NT2/D1 (cell line): ENCODE results near the gene RNF113A.
"Not testable (repeated sequence)": the region's sequence is repeated elsewhere in the genome, so short reads cannot be mapped to it uniquely, and the experiment has no call there.

ENCODE experiments used
- SUZ12 ChIP-seq: IDR thresholded peaks from 2 replicates; pipeline ENCODE4 v1.6.1; 2011; ENCODE audit not compliant: insufficient read length, insufficient read depth; ENCODE audit errors: extremely low read depth
- YY1 ChIP-seq: IDR thresholded peaks from 2 replicates; pipeline ENCODE4 v1.6.1; 2011; ENCODE audit not compliant: insufficient read length, insufficient read depth
- ZNF274 ChIP-seq: IDR thresholded peaks from 2 replicates; pipeline ENCODE4 v1.6.1; 2011; ENCODE audit warnings: mild to moderate bottlenecking, low read depth, low read length

DNA sequence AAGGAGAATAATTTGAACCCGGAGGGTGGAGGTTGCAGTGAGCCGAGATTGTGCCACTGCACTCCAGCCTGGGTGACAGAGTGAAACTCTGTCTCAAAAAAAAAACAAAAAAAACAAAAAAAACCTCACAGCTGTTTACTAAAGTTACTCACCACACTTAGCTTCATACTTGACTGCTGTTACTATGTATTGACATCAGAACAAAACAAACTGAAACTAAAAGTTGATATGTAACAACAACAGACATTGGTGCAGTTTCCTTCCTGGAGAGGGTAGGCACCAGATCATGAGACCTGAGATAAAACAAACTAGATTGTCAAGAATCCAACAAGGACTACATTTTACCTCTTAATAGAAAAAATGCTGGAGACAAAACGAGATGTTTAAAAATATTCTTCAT lies 49.8 kb downstream of the RNF113A start:
- TF ChIP-seq ZNF274, YY1, SUZ12: not testable (repeated sequence)
